Astrocyte (in vitro differentiated cells and primary cell): ENCODE data around the gene CSPG4. TPM values are rescaled to one million over a fixed set of nuclear protein-coding genes. Genes with fewer than 3 reads are reported as not detected.
A peak's percentile ranks its signal among the peaks of the same experiment; 100 is the strongest.
"Not testable (repeated sequence)": the region's sequence is repeated elsewhere in the genome, so short reads cannot be mapped to it uniquely, and the experiment has no call there.

ENCODE experiments used
- DNase-seq: peaks from one replicate; pipeline ENCODE4 v3.0.0-alpha.2; 2010; ENCODE audit warnings: low read depth
- FAIRE-seq: peaks from 2 replicates; lab custom pipeline; 2011; peaks lifted over from hg19 to GRCh38; lab: Jason Lieb, UNC
- H2AFZ ChIP-seq: 2 replicates; pipeline ENCODE4 v1.6.0; 2012; ENCODE audit warnings: low read depth, low read length, inconsistent platforms
- H3K27ac ChIP-seq: 2 replicates; pipeline ENCODE4 v1.5.1; 2011; ENCODE audit warnings: low read depth, low read length, inconsistent platforms
- H3K27me3 ChIP-seq: 2 replicates; pipeline ENCODE4 v1.6.0; 2011; ENCODE audit warnings: low read length, inconsistent platforms; ENCODE audit not compliant: insufficient read depth
- H3K36me3 ChIP-seq: 2 replicates; pipeline ENCODE4 v1.5.1; 2011; ENCODE audit warnings: low read length, inconsistent platforms; ENCODE audit not compliant: insufficient read depth
- H3K4me1 ChIP-seq: 2 replicates; pipeline ENCODE4 v1.5.1; 2011; ENCODE audit warnings: low read length, inconsistent platforms; ENCODE audit not compliant: insufficient read depth
- H3K4me2 ChIP-seq: 2 replicates; pipeline ENCODE4 v1.6.0; 2012; ENCODE audit warnings: low read length, inconsistent platforms
- H3K4me3 ChIP-seq: 2 replicates; pipeline ENCODE4 v1.5.1; 2011; ENCODE audit warnings: low read depth, mild to moderate bottlenecking, low read length, inconsistent platforms; ENCODE audit not compliant: insufficient read depth
- H3K79me2 ChIP-seq: 2 replicates; pipeline ENCODE4 v1.6.0; 2012; ENCODE audit warnings: mild to moderate bottlenecking, low read length, inconsistent platforms; ENCODE audit not compliant: insufficient read depth
- H3K9ac ChIP-seq: 2 replicates; pipeline ENCODE4 v1.6.0; 2012; ENCODE audit warnings: mild to moderate bottlenecking, low read length, inconsistent platforms
- H3K9me3 ChIP-seq: 2 replicates; pipeline ENCODE4 v1.5.1; 2012; ENCODE audit warnings: low read depth, mild to moderate bottlenecking, low read length, inconsistent platforms; ENCODE audit not compliant: insufficient read depth
- H4K20me1 ChIP-seq: 2 replicates; pipeline ENCODE4 v1.6.0; 2012; ENCODE audit warnings: low read length, inconsistent platforms; ENCODE audit not compliant: insufficient read depth
- H3K27ac Mint-ChIP-seq: one replicate; pipeline ENCODE4 v1.8.0; 2021; ENCODE audit warnings: mild to moderate bottlenecking, mixed read lengths; ENCODE audit not compliant: unreplicated experiment
- H3K27me3 Mint-ChIP-seq: one replicate; pipeline ENCODE4 v1.8.0; 2021; ENCODE audit warnings: low read depth, mixed read lengths; ENCODE audit not compliant: unreplicated experiment
- H3K36me3 Mint-ChIP-seq: one replicate; pipeline ENCODE4 v1.8.0; 2021; ENCODE audit warnings: low read depth, mixed read lengths; ENCODE audit not compliant: unreplicated experiment
- H3K4me1 Mint-ChIP-seq: one replicate; pipeline ENCODE4 v1.8.0; 2021; ENCODE audit warnings: low read depth, mixed read lengths; ENCODE audit not compliant: unreplicated experiment
- H3K4me3 Mint-ChIP-seq: one replicate; pipeline ENCODE4 v1.8.0; 2021; ENCODE audit warnings: mild to moderate bottlenecking, moderate library complexity, mixed read lengths; ENCODE audit not compliant: unreplicated experiment
- H3K9me3 Mint-ChIP-seq: one replicate; pipeline ENCODE4 v1.8.0; 2021; ENCODE audit warnings: mild to moderate bottlenecking, mixed read lengths; ENCODE audit not compliant: unreplicated experiment
- CTCF ChIP-seq: IDR thresholded peaks from 2 replicates; pipeline ENCODE4 v1.5.1; 2011; ENCODE audit warnings: low read depth, mild to moderate bottlenecking, inconsistent platforms, low read length, moderate library complexity; ENCODE audit not compliant: insufficient read depth
- EZH2 ChIP-seq: IDR thresholded peaks from 2 replicates; pipeline ENCODE4 v1.6.1; 2012; ENCODE audit warnings: mild to moderate bottlenecking, low read length, inconsistent platforms; ENCODE audit not compliant: insufficient read depth
- total RNA-seq: library from RNA; stranded (reverse); gene quantifications from 2 replicates; pipeline ENCODE4 v1.2.1, GENCODE V29; 2021

The CSPG4 gene
- total RNA-seq, 1 donor from 2014 or later, result 26.9 TPM

GRCh38 chr15:75684648-75685047, 28.0 kb downstream of the CSPG4 start:
- no peaks in the 10 kb centered on the region for H3K27me3 ChIP-seq
- H3K4me1 ChIP-seq, result no peaks in the 10 kb centered on the region
- H3K36me3 ChIP-seq, result peaks cover 13% of the 10 kb centered on the region
- H3K36me3 Mint-ChIP-seq, result peaks cover 12% of the 10 kb centered on the region
- H3K9me3 ChIP-seq, result no peaks in the 10 kb centered on the region
- no peaks in the 10 kb centered on the region for H3K9me3 Mint-ChIP-seq
- no peak overlapping the region for H3K27ac ChIP-seq
- no peak for TF ChIP-seq CTCF
- TF ChIP-seq EZH2, result no peak
- H4K20me1 ChIP-seq, result peaks cover 25% of the 10 kb centered on the region
- no peaks in the 10 kb centered on the region for H3K27me3 Mint-ChIP-seq
- no peak for FAIRE-seq
- no peak overlapping the region for H3K4me3 ChIP-seq
- DNase-seq, result no peak
- H3K4me2 ChIP-seq, result no peak overlapping the region
- H3K4me3 Mint-ChIP-seq, result no peak overlapping the region
- H3K79me2 ChIP-seq, result no peaks in the 10 kb centered on the region
- no peak overlapping the region for H3K9ac ChIP-seq
- peak overlapping the region; percentile 10 for H3K27ac Mint-ChIP-seq
- H2AFZ ChIP-seq, result no peak overlapping the region
- H3K4me1 Mint-ChIP-seq, result peaks cover 2% of the 10 kb centered on the region

- not testable (repeated sequence) for H3K9me3 ChIP-seq, H3K27ac Mint-ChIP-seq, H3K4me3 ChIP-seq, H3K79me2 ChIP-seq, H3K9me3 Mint-ChIP-seq, H3K4me1 Mint-ChIP-seq, H3K9ac ChIP-seq, H3K4me3 Mint-ChIP-seq, FAIRE-seq, H3K4me2 ChIP-seq, DNase-seq, H2AFZ ChIP-seq, H3K4me1 ChIP-seq, H3K27me3 Mint-ChIP-seq, H3K27ac ChIP-seq, H3K27me3 ChIP-seq
- Histone ChIP-seq H4K20me1 (peaks cover 29% of the 10 kb centered on the region), H3K36me3 (peaks cover 13% of the 10 kb centered on the region)
- TF ChIP-seq CTCF, result peak; percentile 46
- peaks cover 18% of the 10 kb centered on the region for H3K36me3 Mint-ChIP-seq
These were observed 28.9 kb downstream of the CSPG4 start for GRCh38 chr15:75683646-75684312.
